OCI-M1 (cell line): ENCODE results near the gene KRT83.
"Not testable (repeated sequence)": the region's sequence is repeated elsewhere in the genome, so short reads cannot be mapped to it uniquely, and the experiment has no call there.

ENCODE experiments used
- DNase-seq: peaks from one replicate; lab custom pipeline; 2025; lab: John Stamatoyannopoulos, UW

The KRT83 gene

DNA sequence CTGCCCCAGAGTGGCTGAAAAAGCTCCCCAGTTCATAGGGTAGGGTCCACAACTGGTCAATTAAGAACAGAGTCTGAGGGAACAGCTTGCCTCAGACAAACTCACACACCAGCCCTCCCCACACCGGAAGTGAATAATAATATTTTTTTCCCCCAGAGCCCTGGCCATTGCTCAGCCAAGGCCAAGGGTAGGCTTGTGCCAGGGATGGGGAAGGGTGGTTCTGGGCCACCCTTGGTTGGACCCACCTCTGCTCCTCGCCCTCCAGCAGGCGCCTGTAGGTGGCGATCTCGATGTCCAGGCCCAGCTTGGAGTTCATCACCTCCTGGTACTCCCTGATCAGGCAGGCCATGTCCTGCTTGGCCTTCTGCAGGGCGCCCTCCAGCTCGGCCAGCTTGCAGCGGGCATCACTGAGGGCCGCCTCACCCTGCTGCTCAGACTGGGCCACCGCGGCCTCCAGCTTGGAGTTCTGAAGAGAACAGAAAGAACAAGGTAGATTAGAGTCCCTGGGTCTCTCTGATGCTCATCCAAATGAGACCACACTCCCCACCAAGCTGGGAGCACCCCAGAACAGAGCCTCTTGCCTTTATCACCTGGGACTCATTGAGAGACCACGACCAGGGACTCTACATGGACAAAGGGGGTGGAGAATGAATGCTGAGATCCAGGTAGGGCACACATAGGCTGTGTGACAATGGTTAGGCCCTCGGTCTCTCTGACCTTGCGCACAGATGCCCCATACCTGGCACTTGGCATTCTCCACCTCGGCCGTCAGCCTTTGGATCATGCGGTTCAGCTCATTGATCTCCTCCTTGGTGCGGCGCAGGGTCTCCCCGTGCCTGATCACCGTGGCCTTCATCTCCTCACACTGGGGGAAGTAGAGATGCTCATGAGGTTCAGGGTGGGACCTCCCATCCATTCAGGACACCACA lies 34.1 kb downstream of the KRT83 start:
- DNase-seq: not testable (repeated sequence)

DNA sequence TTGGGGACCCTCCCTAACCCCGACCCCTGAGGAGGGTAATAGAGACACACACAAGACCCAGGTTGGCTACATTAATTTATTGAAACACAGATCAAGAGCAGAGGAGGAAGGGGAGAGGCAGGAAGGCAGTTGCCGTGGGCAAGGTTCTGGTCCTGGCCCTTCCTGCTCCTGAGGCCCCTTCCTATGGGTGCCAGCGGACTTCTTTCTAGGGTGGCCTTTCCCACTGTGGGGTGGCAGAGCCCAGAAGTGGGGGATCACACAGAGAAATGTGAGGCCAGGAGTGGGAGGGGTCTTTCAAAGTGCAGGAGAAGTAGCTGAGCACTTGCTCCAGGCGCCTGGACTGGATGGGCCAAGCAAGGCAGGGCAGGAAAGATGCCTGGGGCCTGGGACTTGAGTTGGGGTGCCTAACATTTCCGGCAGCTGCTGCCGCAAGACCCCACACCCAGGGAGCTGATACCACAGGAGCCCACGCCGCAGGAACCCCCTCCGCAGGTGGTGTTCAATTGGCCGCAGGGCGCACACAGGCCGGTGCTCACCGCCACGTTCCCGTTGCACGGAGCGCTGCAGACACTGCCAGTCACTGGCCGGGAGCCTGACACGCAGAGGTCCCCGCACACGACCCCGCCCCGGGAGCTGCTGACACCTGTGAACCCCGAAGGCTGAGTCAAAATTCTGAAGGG lies 35.2 kb downstream of the KRT83 start:
- DNase-seq: no peak

DNA sequence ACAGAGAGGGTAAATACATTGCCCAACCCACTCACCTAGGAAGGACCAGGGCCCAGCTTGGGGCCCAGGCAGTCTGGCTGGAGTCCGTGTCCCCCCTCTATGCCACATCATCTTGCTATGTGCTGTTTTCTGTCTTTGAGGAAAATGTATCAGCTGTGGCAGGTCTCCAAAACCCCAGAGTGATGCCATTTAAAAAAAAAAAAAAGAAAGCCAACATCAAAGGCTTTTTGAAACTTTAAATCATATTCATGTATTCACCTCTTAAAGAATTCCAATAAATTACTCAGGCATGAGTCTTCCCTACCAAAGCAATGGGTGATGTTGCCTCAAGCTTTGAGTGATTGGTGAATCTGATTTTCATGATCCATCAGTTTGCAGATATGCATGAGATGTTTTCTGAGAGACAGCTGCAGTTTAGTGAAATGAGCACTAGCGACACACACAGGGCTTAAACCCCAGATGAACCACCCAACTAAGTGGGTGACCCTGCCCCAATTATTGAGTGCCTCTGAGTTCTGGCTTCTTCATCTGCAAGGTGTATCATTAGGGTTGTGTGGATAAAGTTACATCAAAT lies 35.9 kb downstream of the KRT83 start:
- DNase-seq: no peak

DNA sequence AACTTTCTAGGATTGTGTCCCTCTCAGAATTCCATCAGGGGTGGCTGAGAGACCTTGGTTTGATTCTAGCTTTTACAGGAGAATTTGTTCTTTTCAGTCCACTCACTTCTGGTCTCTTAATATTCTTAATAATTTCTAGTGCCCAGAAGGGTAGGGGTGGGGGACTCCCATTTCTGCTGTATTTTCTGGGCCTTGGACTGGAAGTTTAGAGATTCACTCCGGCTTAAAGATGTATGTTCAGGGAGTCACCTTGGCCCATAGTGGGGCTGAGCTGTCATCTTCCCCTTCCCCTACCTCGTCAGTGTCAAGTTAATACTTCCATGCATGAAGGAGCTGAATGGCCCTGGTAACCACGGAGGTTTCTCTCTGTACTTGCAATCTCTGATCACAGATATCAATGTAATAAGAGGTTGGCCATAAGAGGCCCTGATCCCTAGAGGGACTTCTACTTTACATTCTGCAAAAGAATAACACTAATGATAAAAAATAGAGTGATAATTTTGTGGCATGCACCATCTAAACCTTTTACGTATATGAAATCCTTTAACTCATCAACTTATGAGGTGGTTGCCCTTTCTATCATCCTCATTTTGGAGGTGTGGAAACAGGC lies 36.5 kb downstream of the KRT83 start:
- DNase-seq: no peak

DNA sequence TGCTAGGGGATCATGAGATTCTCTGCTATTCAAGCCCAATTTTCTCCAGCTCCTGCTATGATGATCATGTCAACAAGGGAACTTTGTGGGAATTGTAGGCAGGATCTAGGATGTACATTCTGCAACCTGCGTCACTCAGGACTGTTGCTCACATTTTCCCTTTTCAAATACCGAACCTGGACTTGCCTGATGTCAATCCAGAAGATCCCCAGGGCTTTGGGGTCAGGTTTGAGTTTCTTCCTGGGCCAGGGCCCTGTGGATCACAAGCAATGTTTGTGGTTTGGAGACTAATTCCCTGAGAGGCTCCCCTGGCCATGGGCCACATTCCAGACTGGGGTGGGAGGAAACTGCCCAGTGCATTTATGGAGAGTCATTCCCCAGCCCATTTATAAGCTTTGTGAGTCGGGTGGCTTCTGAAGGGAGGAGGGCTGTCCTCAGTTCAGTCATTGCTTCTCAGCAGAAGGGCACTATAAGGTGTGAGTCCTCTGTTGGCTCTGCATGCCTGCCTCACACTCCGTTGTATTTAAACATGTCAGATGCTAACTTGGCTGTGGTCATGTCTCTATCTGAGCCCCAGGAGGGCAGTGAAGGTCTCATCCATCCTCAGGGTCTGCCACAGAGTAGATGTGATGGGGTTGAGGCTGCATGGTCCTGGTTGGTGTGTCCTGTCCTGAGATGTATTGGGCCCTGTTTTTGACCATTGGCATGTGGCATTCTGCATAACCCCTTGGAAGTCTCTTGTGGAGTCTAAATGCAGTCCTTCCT lies 40.2 kb downstream of the KRT83 start:
- DNase-seq: peak; percentile 43

DNA sequence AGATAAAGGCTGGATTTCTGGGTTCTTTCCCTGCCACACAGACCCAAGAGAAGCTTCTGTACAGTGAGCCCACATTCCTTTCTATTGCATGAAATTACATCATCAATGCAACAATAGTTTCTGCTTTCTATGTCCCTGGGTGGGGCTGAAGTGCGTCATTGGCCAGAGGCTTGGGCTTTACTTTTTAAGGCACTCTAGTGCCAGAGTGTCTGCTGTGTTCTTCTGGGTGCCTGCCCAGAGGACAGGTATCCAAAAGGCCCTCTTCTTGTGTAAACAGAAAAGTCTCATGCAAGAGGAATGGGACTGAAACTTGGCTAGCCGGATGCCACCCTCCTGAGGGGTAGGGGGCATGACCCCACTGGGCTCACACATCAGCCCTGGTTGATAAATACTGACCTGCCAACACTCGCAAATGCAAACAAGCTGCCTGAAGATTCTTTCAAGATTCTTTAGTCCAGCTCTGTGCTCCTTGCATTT lies 40.8 kb downstream of the KRT83 start:
- DNase-seq: peak; percentile 93

DNA sequence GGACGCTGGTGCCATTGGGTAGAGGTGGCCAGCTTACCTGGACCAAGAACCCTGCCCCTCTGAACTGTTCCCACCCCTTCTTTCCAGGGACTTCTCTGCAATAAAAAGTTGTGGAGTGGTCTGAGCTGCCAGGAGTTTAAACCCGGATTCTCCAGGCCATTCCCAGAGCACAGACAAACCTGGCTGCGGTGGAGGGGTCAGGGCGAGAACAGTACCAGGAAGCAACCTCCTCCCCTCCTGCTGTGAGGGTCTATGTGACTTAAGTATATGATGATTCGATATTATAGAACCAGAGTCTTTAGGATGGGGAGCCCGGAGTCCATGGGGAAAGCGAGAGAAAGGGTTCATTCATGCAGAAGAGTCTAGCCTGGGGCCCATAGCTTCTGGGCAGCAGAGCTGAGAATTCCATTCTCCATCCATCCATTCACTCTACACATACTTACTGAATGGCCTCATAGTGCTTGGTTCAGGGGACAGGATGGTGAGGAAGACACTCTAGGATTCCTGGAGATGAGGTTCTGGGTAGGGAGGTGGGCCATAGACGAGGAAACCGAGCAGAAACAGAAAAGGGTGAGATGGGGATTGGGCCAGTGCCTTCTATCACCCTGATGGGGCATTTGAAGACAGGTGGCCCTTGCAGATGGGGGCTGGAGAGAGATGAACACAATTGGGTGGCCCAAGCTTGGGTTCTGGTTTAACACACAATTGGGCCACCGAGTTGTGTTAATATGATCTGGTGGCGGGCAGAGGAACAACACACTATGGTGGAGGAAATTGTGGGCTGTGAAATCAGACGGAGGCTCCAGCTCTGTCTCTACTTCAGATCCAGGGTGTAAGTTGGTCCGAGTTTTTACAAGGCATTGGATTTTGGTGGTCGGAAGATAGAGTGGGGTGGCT lies 41.5 kb downstream of the KRT83 start:
- no peak for DNase-seq

DNA sequence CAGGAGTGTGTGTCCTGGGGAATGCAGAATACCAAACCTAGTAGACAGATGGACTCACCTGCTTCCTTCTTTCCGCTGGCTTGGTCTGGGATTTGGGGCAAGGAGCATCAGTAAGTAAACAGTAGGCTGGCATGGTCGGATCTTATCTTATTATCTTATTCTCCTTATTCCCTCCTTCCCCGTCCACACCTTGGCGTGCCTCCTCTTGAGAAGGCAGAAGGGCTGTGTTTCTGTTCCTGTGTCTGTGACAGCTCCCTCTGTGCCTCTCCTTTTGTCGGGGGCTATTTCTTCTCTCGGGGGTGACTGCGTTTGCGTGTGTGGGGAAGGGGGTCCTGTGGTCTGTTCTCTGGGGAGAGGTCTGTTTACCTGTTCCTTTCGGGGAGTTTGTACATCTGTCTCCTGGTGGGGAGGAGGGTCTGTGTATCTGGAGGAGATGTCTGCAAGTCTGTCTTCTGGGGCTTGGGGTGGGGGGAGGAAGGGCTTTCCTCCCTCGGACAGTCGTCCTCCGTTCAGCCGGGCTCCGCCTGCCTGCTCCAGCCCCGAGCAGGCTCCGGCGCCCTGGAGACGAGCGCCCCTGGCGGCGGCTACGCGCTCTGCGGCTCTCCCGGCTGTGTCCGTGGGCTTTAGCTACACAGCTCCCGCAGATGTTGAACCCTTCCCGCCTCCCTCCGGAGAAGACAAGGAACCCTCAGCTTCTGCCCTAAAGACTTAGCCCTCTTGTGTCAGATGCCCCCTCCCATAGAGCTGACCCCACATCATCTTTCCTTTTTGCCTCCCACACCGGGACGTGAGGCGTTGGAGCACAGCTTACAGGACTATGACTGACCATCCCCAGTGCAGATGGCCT lies 42.4 kb downstream of the KRT83 start:
- peak; percentile 91 for DNase-seq

DNA sequence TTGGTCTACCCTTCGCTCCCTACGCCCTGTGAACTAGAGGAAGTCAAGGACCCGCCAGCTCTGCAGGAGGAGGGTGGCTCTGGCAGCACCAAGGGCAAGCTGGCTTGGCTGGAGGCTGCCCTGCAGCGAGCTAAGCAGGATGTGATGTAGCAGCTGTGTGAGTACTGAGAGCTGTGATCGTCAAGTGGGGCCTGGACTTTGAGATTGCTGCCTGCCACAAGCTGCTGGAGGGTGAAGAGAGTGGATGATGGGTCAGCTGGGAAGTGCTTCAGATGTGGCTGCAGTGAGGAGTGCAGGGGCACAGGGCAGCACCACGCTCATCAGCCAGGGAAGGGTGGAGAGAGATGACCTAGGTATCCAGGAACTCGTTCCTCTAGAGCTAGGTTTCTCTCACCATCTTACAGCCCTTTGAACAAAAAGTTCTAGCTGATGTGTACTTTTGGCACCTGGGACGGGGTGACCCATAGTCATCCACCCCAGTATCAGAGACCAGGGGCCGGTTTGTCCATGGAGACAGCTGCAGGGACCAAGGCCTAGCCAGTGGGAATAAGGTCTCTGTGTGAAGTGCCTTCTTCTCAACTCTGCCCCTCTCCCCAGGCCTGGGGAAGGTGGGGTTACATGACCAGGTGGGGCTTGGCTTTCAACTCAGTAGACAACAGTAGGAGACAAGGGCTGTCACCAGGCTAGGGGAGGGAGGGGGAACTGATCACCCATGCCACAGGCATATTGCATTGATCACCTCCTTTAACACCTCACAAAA lies 43.5 kb downstream of the KRT83 start:
- DNase-seq: no peak

DNA sequence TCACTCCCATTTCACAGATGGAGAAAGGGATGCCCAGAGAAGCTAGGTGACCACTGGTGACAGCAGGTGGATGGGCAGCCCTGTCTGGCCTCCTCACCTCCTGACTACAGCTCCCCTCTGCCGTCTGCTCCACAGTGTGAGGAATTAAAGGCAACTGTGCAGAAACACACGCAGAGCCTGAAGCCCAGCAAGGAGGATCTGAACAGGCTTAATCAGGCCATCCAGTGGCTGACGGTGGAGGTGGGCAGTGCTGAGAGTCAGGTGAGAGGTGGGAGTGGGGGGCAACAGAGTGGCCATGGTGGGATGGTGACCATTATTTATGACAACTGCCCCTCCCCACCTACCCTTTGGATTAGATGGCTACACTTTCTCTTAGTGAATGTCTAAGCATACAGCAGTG lies 45.5 kb downstream of the KRT83 start:
- DNase-seq: no peak

DNA sequence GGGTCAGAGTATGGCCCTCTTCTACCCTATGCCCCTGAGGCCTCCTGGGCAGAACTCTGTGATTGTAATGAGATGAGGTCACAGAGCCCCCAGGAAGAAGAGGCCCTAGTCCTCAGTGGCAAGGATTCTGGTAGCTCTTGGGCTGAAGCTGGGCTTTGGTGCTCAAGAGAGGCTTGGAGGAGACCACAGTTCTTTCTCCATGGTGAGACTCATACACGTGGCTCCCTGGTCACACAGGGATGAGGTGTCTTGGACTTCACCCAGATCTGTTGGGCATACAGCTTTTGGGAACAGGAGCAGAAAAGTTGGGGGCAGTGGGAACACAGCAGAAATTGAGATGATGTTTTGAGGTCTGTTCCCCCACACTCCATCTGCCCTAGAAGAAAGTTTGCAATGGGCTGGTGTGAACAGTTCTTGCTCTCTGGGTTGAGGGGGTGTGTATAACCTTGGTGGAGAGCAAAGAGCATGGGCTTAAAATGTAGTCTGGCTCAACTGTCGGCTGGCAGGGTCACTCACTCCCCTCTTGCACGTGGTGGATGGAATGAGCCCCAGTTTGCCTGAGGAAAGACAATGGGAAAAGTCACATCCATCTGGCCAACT lies 46.6 kb downstream of the KRT83 start, which contains the start of gene KRT86:
TSS of gene KRT86 (plus strand) at position 125 of the 600 bp plus-strand sequence. CDS start 27,272 bp downstream, outside the sequence.
- no peak for DNase-seq

DNA sequence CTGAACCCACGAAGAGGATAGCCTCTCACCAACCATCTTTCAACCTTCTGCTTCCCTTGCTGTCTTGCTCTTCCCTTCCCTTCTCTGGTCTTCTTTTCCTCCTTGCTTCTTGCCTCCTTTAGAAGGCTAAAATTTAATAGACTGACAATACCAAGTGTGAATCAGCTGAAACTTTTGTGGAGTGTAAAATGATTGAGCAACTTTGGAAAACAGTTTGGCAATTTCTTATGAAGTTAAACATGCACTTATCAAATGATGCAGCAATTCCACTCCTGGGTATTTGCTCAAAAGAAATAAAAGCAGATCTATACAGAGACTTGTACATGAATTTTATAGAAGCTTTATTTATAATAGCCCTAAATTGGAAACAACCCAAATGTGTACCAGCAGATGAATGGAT lies 50.0 kb downstream of the KRT83 start:
- no peak for DNase-seq

DNA sequence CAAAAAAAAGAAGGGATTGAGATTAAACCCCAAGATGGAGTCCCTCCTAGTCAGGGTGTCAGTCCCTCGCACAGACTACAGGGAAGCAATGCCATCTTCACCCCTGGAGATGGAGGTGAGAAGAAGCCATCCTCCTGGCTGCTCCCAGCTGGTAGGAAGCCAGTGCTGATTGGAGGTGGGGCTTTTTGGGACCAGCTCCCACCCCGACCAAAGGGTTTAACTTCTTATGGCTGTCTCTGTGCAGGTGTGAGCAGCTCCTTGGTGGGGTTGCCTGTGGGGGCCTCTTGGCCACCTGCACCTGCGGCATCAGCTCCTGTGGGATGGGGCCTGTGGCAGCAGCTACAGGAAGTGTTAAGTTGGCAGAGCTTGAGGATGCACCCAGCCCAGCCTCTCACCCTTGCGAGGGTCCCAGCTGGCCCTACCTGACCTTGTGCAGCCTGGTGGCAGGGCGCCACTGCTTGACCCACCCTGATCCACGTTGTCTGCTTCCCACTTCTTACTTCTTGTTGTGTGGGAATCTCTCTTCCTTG lies 50.6 kb downstream of the KRT83 start:
- DNase-seq: no peak

DNA sequence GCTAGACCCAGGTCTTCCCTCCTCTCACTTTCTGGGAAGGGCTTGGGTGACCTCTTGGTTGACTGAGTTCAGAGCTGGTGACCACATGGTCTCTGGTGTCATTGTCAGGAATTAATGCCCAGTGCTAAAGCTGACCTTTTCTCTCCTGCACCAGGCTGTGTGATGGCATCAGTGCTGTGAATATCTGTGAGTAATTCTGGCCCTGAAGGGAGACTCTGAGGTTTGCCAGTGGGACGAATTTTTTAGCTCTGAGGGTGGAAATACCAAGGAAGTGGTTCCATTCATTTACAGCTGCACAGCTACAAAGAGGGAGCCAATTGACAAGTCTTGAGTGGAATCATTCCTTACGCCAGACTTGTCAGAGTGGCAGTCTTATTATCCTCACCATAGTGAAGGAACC lies 53.0 kb downstream of the KRT83 start:
- DNase-seq: no peak

DNA sequence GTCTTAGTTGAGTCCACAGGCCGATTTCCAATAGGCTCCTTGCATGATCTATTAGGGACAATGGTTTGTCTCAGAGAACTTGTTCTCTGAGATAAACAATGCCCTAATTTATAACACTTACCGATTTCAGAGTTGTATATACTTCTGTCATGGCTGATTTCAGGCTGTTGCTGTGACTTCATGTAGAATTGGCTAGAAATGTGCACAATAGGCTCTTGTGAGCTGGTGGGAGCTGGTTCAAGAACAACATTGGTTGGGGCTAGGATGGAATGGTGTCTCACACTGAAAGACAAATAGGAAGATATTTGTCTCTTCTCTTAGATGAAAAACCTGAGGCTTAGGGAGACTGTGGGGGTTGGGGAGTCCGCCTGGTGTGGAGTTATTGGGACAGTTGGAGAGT lies 53.5 kb downstream of the KRT83 start:
- DNase-seq: no peak

DNA sequence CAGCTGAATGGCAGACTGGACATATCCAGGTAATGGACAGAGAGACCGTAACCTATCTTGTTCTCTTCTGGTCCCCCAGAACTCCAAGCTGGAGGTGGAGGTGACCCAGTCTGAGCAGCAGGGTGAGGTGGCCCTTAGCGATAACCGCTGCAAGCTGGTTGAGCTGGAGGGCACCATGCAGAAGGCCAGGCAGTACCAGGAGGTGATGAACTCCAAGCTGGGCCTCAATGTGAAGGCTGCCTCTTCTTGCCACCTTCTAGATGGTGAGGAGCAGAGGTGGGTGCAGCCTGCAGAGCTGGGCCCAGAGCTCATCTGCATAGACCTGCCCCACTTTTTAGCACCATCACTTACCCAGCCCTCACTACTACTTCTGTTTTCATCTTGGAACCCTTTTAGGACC lies 53.9 kb downstream of the KRT83 start:
- DNase-seq: no peak

DNA sequence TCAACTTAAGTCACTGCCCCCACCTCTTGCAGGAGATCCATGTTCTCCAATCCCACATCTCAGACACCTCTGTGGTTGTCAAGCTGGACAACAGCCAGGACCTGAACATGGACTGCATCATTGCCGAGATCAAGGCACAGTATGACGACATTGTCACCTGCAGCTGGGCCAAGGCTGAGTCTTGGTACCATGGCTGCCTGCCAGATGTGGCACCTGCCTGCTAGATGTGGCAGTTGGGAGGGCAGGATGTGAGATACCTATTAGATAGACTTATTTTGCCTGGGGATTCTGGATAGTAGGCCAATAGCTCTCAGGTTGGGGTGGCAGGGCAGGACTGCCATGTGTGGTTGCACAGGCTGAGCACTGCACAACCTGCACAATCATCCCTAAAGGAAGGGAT lies 54.7 kb downstream of the KRT83 start:
- no peak for DNase-seq

DNA sequence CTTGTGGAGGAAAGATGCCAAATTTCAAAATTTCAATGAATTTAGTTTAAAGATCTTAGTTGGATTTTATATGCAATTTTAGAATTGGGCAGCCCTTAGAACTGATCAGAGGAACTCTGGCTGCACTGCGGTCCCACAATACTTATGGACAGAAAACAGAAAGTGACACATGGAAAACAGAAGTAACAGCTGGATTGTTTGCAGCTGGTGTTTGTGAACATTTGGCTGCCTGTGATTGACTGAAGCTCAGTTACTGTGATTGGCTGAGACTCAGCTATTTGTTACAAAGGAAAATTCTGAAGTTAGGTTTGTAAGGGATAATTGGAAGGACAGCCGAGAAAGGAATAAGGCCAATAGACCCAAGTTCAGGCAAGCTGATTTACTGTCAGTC lies 56.8 kb downstream of the KRT83 start:
- DNase-seq: no peak
